ENCODE results near the gene LIPE.

The LIPE gene

GRCh38 chr19:42374826-42375376 lies 52.3 kb downstream of the LIPE start:
- TF ChIP-seq CTCF (conservative IDR thresholded peaks at IDR 0.05) (no peak), ZFX (IDR thresholded peaks at IDR 0.05) (no peak)
- H3K27ac ChIP-seq: no peak overlapping the region

GRCh38 chr19:42370626-42371175 lies 56.5 kb downstream of the LIPE start:
- H3K27ac ChIP-seq: no peak overlapping the region
- no peak for TF ChIP-seq CTCF (conservative IDR thresholded peaks at IDR 0.05)
- TF ChIP-seq ZFX (IDR thresholded peaks at IDR 0.05): no peak

DNA sequence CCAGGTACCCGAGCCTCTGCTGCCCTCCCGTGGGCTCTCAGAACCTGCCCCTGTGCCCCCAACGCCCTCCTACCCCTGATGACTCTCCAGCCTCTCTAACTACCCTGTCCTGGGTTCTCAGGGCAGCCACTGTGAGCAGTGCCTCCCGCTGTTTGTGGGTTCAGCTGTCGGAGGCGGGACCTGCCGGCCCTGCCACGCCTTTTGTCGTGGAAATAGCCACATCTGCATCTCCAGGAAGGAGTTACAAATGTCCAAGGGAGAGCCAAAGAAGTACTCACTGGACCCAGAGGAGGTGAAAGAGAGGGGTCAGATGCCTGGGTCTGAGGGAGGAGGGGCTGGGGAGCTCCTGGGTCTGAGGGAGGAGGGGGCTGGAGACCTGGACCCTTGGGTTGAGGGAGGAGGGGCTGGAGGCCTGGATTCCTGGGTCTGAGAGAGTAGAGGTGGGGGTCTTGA lies 57.1 kb downstream of the LIPE start:
- no peak for TF ChIP-seq ZFX (IDR thresholded peaks at IDR 0.05)
- TF ChIP-seq CTCF (conservative IDR thresholded peaks at IDR 0.05): no peak
- H3K27ac ChIP-seq: no peak overlapping the region

DNA sequence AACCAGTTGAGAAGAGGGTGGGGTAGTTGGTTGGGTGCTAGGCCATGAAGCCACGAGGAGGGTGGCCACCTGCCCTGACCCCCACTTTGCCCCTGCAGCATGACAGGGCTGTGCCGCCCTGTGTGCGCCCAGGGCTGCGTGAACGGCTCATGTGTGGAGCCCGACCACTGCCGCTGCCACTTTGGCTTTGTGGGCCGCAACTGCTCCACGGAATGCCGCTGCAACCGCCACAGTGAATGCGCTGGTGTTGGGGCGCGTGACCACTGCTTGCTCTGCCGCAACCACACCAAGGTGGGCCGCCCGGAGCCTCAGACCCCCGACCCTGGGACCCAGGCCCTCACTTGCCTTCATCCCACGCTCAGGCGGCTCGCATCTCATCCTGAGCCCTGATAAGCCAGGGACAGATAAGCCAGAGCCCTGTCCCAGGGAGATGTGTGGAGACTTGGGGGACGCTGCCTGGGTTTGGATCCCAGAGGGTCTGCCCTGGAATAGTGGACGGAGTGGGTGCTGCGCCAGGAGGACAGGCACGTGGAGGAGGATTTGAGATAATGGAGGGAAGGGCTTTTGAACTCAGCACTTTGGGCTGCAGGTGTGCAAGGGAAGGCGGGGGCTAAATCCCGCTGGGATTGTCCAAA lies 57.6 kb downstream of the LIPE start:
- no peak overlapping the region for H3K27ac ChIP-seq
- TF ChIP-seq CTCF (conservative IDR thresholded peaks at IDR 0.05) (no peak), ZFX (IDR thresholded peaks at IDR 0.05) (no peak)

DNA sequence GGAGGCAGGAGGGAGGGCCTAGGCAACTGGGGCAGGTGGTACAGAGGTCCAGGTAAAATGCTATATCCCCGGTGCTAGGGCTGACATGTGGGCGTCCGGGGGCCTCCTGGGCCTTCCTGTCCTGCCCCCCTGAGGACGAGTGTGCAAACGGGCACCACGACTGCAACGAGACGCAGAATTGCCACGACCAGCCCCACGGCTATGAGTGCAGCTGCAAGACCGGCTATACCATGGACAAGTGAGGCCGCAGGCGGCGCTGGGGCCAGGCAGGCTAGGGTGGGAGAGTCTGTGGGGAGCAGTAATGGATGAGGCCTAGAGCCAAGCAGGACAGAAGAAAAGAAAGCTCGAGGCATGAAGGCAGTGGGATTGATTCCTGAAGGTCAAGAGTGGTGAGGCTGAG lies 58.4 kb downstream of the LIPE start:
- no peak overlapping the region for H3K27ac ChIP-seq
- TF ChIP-seq ZFX (IDR thresholded peaks at IDR 0.05): no peak
- TF ChIP-seq CTCF (conservative IDR thresholded peaks at IDR 0.05): no peak

DNA sequence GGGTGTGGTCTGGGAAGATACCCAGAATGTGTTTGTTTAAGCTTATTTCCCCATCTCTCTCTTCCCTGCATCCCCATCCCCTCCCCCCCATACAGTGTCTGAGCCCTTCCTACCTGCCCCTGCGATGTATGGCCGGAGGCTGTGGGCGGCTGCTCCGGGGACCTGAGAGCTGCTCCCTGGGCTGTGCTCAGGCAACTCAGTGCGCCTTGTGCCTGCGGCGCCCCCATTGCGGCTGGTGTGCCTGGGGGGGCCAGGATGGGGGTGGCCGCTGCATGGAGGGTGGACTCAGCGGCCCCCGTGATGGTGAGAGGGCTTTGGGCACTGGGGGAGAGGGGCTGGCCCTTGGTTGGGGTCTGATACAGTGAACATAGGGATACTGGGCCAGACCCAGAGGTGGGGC lies 58.8 kb downstream of the LIPE start:
- H3K27ac ChIP-seq: no peak overlapping the region
- no peak for TF ChIP-seq ZFX (IDR thresholded peaks at IDR 0.05)
- no peak for TF ChIP-seq CTCF (conservative IDR thresholded peaks at IDR 0.05)

- no peak overlapping the region for H3K27ac ChIP-seq
- TF ChIP-seq ZFX (IDR thresholded peaks at IDR 0.05) (no peak), CTCF (conservative IDR thresholded peaks at IDR 0.05) (no peak)
These were observed 59.3 kb downstream of the LIPE start for GRCh38 chr19:42367929-42368328.

Data from C4-2B (cell line).